H9 (cell line): ENCODE data around the gene NDOR1. TPM values are rescaled to one million over a fixed set of nuclear protein-coding genes. Genes with fewer than 3 reads are reported as not detected.

Experiments used
- DNase-seq: peaks from one replicate; pipeline ENCODE4 v3.0.0-alpha.2; 2017
- H2AFZ ChIP-seq: one replicate; pipeline ENCODE4 v1.6.1; 2013; ENCODE audit warnings: mild to moderate bottlenecking, low read length, control low read depth, moderate library complexity
- H2AK5ac ChIP-seq: 2 replicates; pipeline ENCODE4 v1.6.1; 2013; ENCODE audit warnings: low read length, control low read depth, mixed read lengths; ENCODE audit not compliant: insufficient read length
- H2BK120ac ChIP-seq: one replicate; pipeline ENCODE4 v1.6.1; 2013; ENCODE audit warnings: low read depth, mild to moderate bottlenecking, low read length, control low read depth, inconsistent platforms; ENCODE audit not compliant: poor library complexity, severe bottlenecking
- H2BK12ac ChIP-seq: 2 replicates; pipeline ENCODE4 v1.6.1; 2013; ENCODE audit warnings: low read length, control low read depth, mixed read lengths, low read depth; ENCODE audit not compliant: insufficient read length
- H2BK15ac ChIP-seq: 2 replicates; pipeline ENCODE4 v1.6.1; 2013; ENCODE audit warnings: low read depth, low read length, control low read depth
- H2BK20ac ChIP-seq: one replicate; pipeline ENCODE4 v1.6.1; 2013; ENCODE audit warnings: low read depth, mild to moderate bottlenecking, low read length, control low read depth, inconsistent platforms; ENCODE audit not compliant: poor library complexity, severe bottlenecking
- H2BK5ac ChIP-seq: 2 replicates; pipeline ENCODE4 v1.6.1; 2013; ENCODE audit warnings: low read length, control low read depth, mixed read lengths; ENCODE audit not compliant: insufficient read length
- H3K14ac ChIP-seq: 2 replicates; pipeline ENCODE4 v1.6.1; 2013; ENCODE audit warnings: low read length, control low read depth; ENCODE audit not compliant: insufficient read depth
- H3K18ac ChIP-seq: 2 replicates; pipeline ENCODE4 v1.6.1; 2013; ENCODE audit warnings: low read depth, mild to moderate bottlenecking, mixed read lengths, low read length, control low read depth; ENCODE audit not compliant: insufficient read length
- H3K23ac ChIP-seq: 2 replicates; pipeline ENCODE4 v1.6.1; 2013; ENCODE audit warnings: low read length, control low read depth, mixed read lengths, low read depth; ENCODE audit not compliant: insufficient read length
- H3K23me2 ChIP-seq: 2 replicates; pipeline ENCODE4 v1.6.1; 2013; ENCODE audit warnings: low read depth, mild to moderate bottlenecking, mixed read lengths, low read length, control low read depth; ENCODE audit not compliant: insufficient read length, poor library complexity, severe bottlenecking
- H3K27ac ChIP-seq: 2 replicates; pipeline ENCODE4 v1.5.1; 2013; ENCODE audit warnings: low read length, control low read depth, mixed read lengths, low read depth; ENCODE audit not compliant: insufficient read length
- H3K27me3 ChIP-seq: 2 replicates; pipeline ENCODE4 v1.6.1; 2013; ENCODE audit warnings: low read length, control low read depth, inconsistent platforms; ENCODE audit not compliant: insufficient read depth
- H3K4ac ChIP-seq: 2 replicates; pipeline ENCODE4 v1.6.1; 2013; ENCODE audit warnings: low read depth, mild to moderate bottlenecking, control low read depth, inconsistent platforms, low read length, moderate library complexity
- H3K4me1 ChIP-seq: 2 replicates; pipeline ENCODE4 v1.6.1; 2013; ENCODE audit warnings: low read length, control low read depth, inconsistent platforms; ENCODE audit not compliant: insufficient read depth
- H3K4me2 ChIP-seq: 2 replicates; pipeline ENCODE4 v1.6.1; 2013; ENCODE audit warnings: low read length, control low read depth, mixed read lengths; ENCODE audit not compliant: insufficient read length, insufficient read depth
- H3K56ac ChIP-seq: 2 replicates; pipeline ENCODE4 v1.6.1; 2013; ENCODE audit warnings: low read depth, mild to moderate bottlenecking, mixed read lengths, low read length, control low read depth; ENCODE audit not compliant: insufficient read length
- H3K79me1 ChIP-seq: 2 replicates; pipeline ENCODE4 v1.6.1; 2013; ENCODE audit warnings: low read depth, mild to moderate bottlenecking, moderate library complexity, low read length, control low read depth, inconsistent platforms; ENCODE audit not compliant: insufficient read depth, poor library complexity, severe bottlenecking
- H3K79me2 ChIP-seq: 2 replicates; pipeline ENCODE4 v1.6.1; 2013; ENCODE audit warnings: low read length, control low read depth, inconsistent platforms; ENCODE audit not compliant: insufficient read depth
- H3K9ac ChIP-seq: 2 replicates; pipeline ENCODE4 v1.6.1; 2013; ENCODE audit warnings: low read length, control low read depth, mixed read lengths; ENCODE audit not compliant: insufficient read length; ENCODE audit errors: extremely low read depth
- H3K9me3 ChIP-seq: one replicate; pipeline ENCODE4 v1.6.1; 2013; ENCODE audit warnings: low read depth, low read length, inconsistent platforms; ENCODE audit not compliant: control insufficient read depth
- H3T11ph ChIP-seq: one replicate; pipeline ENCODE4 v1.6.1; 2013; ENCODE audit warnings: mild to moderate bottlenecking, low read length, control low read depth, inconsistent platforms
- H4K20me1 ChIP-seq: one replicate; pipeline ENCODE4 v1.6.1; 2013; ENCODE audit not compliant: control insufficient read depth, insufficient read length, insufficient read depth
- H4K5ac ChIP-seq: 2 replicates; pipeline ENCODE4 v1.6.1; 2013; ENCODE audit warnings: low read depth, mild to moderate bottlenecking, mixed read lengths, low read length, control low read depth; ENCODE audit not compliant: insufficient read length
- H4K8ac ChIP-seq: replicated peaks from 2 replicates; pipeline ENCODE4 v1.6.1; 2013; ENCODE audit warnings: low read length, control low read depth, mixed read lengths, low read depth; ENCODE audit not compliant: insufficient read length
- H4K91ac ChIP-seq: 2 replicates; pipeline ENCODE4 v1.6.1; 2013; ENCODE audit warnings: low read depth, mild to moderate bottlenecking, moderate library complexity, mixed read lengths, low read length, control low read depth; ENCODE audit not compliant: insufficient read length
- H3K27ac Mint-ChIP-seq, 3 experiments: 2 replicates in 2 of 3; 3 replicates in 1 of 3; pipeline ENCODE4 v1.8.0; 2020 to 2021; ENCODE audit warnings: mixed read lengths in 3 of 3, mild to moderate bottlenecking in 1 of 3, moderate library complexity in 1 of 3
- H3K27me3 Mint-ChIP-seq: 2 replicates; pipeline ENCODE4 v1.8.0; 2021; ENCODE audit warnings: low read depth, mild to moderate bottlenecking, moderate library complexity, mixed read lengths
- H3K36me3 Mint-ChIP-seq, 3 experiments: 2 replicates in 2 of 3; 3 replicates in 1 of 3; pipeline ENCODE4 v1.8.0; 2020 to 2021; ENCODE audit warnings: low read depth in 3 of 3, mixed read lengths in 3 of 3; ENCODE audit not compliant: insufficient read depth in 1 of 3
- H3K4me1 Mint-ChIP-seq, 2 experiments: 2 replicates each; pipeline ENCODE4 v1.8.0; 2020; ENCODE audit warnings: mixed read lengths in 2 of 2
- H3K4me3 Mint-ChIP-seq, 2 experiments: 2 replicates in 1 of 2; 3 replicates in 1 of 2; pipeline ENCODE4 v1.8.0; 2020 to 2021; ENCODE audit warnings: mild to moderate bottlenecking in 2 of 2, mixed read lengths in 2 of 2, moderate library complexity in 1 of 2
- H3K9me3 Mint-ChIP-seq, 2 experiments: 2 replicates in 1 of 2; 3 replicates in 1 of 2; pipeline ENCODE4 v1.8.0; 2020; ENCODE audit warnings: mild to moderate bottlenecking in 2 of 2, mixed read lengths in 2 of 2, moderate library complexity in 1 of 2
- WGBS: extraction: QIAGEN DNeasy Blood & Tissue Kit; methylation state at CpG from one replicate; pipeline ENCODE4 v1.1.7; 2013; ENCODE audit warnings: missing lambda C conversion rate, low lambda C conversion rate, mixed read lengths; ENCODE audit not compliant: insufficient read length; ENCODE audit errors: extremely low coverage; 5-methylcytosine and 5-hydroxymethylcytosine counted together
- total RNA-seq: library from RNA; stranded (reverse); gene quantifications from 2 replicates; pipeline ENCODE4 v1.2.1, GENCODE V29; 2021
- TF ChIP-seq, protein P1 (sequence below): fragments of 200-600 bp; sonication (generic); conservative IDR thresholded peaks from 3 replicates; pipeline ENCODE4 v1.8.0; 2021; ENCODE audit warnings: antibody characterized with exemption, mild to moderate bottlenecking

The NDOR1 gene
- total RNA-seq, 1 experiment from 2014 or later, result 44.1 TPM

DNA sequence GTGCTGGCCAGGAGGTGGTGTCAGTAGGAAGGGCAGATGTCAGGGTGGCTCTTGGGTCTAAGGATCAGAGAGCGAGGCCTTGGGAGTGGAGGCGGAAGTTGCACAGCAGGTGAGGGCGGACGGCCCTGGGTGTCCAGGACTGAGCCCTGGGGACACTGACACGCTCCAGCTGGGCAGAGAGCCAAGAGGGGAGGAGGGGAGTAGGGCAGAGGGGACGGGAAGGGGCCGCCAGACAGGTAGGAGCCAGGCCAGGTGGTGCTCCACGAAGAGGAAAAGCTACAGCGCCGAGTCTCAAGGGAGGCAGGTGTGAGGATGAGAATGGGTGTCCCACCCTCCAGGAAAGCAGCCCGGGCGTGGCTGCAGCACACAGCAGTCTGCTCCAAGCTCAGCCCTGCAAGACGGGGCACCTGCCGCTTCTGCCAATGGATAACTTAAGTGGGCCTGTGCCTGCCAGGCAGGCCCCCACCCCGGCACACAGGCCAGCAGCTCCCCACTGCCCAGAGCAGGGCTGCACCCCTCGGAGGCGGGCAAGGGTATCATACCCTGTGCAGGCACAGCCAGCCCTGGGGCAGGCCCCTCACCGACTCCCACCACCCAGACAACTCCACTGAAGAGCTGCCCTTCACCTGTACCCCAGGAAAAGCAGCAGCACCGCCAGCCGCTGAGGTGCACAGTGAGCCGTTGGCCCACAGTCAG is 9.8 kb upstream of the NDOR1 start:
- Histone ChIP-seq H4K91ac (no peak overlapping the region), H4K8ac (no peak overlapping the region), H3K9ac (no peak overlapping the region), H3K27ac (no peak overlapping the region), H3K23me2 (no peaks in the 10 kb centered on the region), H3K18ac (no peak overlapping the region), H4K20me1 (no peaks in the 10 kb centered on the region), H3K56ac (no peak overlapping the region), H3K27me3 (no peaks in the 10 kb centered on the region), H3K9me3 (no peaks in the 10 kb centered on the region), H3K14ac (no peak overlapping the region), H3K4ac (no peak overlapping the region), H3K4me1 (no peaks in the 10 kb centered on the region), H2BK20ac (no peak overlapping the region), H2AK5ac (no peak overlapping the region), H3K23ac (no peak overlapping the region), H3T11ph (no peak overlapping the region), H3K4me2 (no peak overlapping the region), H2BK15ac (no peak overlapping the region), H2BK12ac (no peak overlapping the region), H3K79me1 (peaks cover 3% of the 10 kb centered on the region), H2BK120ac (no peak overlapping the region), H2BK5ac (no peak overlapping the region), H4K5ac (no peak overlapping the region), H2AFZ (no peak overlapping the region), H3K79me2 (no peaks in the 10 kb centered on the region)
- Mint-ChIP-seq H3K4me3 (peak overlapping the region in 1 of 2 experiments; percentile 28; a peak in 1 of 5 replicates), H3K4me1 (peaks cover 5 to 16% of the 10 kb centered on the region in 2 experiments; a peak in 3 of 4 replicates), H3K27ac (0 out of 7 replicates have a peak overlapping the region, but pooled peaks of 1 of the 3 experiments have one; percentile 18), H3K36me3 (peaks cover 2 to 11% (median 6%) of the 10 kb centered on the region in 3 experiments; a peak in 5 of 7 replicates), H3K9me3 (no peaks in the 10 kb centered on the region), H3K27me3 (peaks cover 2% of the 10 kb centered on the region; the same call in 1 of the 2 replicates)
- DNase-seq, result no peak
- TF ChIP-seq, protein P1, sequence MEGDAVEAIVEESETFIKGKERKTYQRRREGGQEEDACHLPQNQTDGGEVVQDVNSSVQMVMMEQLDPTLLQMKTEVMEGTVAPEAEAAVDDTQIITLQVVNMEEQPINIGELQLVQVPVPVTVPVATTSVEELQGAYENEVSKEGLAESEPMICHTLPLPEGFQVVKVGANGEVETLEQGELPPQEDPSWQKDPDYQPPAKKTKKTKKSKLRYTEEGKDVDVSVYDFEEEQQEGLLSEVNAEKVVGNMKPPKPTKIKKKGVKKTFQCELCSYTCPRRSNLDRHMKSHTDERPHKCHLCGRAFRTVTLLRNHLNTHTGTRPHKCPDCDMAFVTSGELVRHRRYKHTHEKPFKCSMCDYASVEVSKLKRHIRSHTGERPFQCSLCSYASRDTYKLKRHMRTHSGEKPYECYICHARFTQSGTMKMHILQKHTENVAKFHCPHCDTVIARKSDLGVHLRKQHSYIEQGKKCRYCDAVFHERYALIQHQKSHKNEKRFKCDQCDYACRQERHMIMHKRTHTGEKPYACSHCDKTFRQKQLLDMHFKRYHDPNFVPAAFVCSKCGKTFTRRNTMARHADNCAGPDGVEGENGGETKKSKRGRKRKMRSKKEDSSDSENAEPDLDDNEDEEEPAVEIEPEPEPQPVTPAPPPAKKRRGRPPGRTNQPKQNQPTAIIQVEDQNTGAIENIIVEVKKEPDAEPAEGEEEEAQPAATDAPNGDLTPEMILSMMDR, result no peak
- WGBS, result no CpG with 5 or more reads among the region's 21 CpGs
